A673 (cell line): ENCODE data around the gene WDR45B. TPM values are rescaled to one million over a fixed set of nuclear protein-coding genes. Genes with fewer than 3 reads are reported as not detected.

Experiments used
- BruUV-seq: library from RNA; stranded (reverse); fragments of 400-500 nt; replicated peaks from 2 replicates; lab custom pipeline; 2021; lab: Mats Ljungman, UMichigan
- CTCF ChIA-PET: fragments of 300-600 bp; sonication (Branson Sonifier 250); formaldehyde crosslinking; loops from one replicate; lab custom pipeline; 2022; ENCODE audit warnings: antibody characterized with exemption; lab: Charles Lee
- POLR2A ChIA-PET: fragments of 300-600 bp; sonication (Branson Sonifier 250); formaldehyde crosslinking; loops from one replicate; lab custom pipeline; 2022; ENCODE audit warnings: antibody characterized with exemption; ENCODE audit not compliant: low non-redundant PET; lab: Charles Lee
- DNase-seq: peaks from one replicate; pipeline ENCODE4 v3.0.0-alpha.2; 2015; ENCODE audit warnings: low spot score
- H3K27ac ChIP-seq: fragments of 200-600 bp; sonication (generic); 2 replicates; pipeline ENCODE4 v1.5.1; 2016; ENCODE audit warnings: mixed run types, low read depth, mild to moderate bottlenecking, mixed read lengths, antibody characterized with exemption, low read length; ENCODE audit not compliant: poor library complexity, severe bottlenecking
- H3K27me3 ChIP-seq: fragments of 200-600 bp; sonication (generic); replicated peaks from 2 replicates; pipeline ENCODE4 v1.6.1; 2017; ENCODE audit warnings: mixed run types, low read depth, mild to moderate bottlenecking, mixed read lengths, antibody characterized with exemption, low read length; ENCODE audit not compliant: insufficient read depth, poor library complexity
- H3K36me3 ChIP-seq: fragments of 200-600 bp; sonication (generic); 2 replicates; pipeline ENCODE4 v1.6.1; 2016; ENCODE audit warnings: mixed run types, mild to moderate bottlenecking, mixed read lengths, antibody characterized with exemption, low read length; ENCODE audit not compliant: insufficient read depth, poor library complexity, severe bottlenecking
- H3K4me1 ChIP-seq: fragments of 200-600 bp; sonication (generic); 2 replicates; pipeline ENCODE4 v1.6.1; 2017; ENCODE audit warnings: mixed run types, mild to moderate bottlenecking, mixed read lengths, antibody characterized with exemption, low read length; ENCODE audit not compliant: insufficient read depth, poor library complexity, severe bottlenecking
- H3K4me3 ChIP-seq: fragments of 200-600 bp; sonication (generic); 2 replicates; pipeline ENCODE4 v1.5.1; 2016; ENCODE audit warnings: low read depth, mixed run types, mild to moderate bottlenecking, mixed read lengths, low read length; ENCODE audit not compliant: poor library complexity, severe bottlenecking
- H3K9me3 ChIP-seq: fragments of 200-600 bp; sonication (generic); 2 replicates; pipeline ENCODE4 v1.6.1; 2016; ENCODE audit warnings: mixed run types, low read depth, mild to moderate bottlenecking, mixed read lengths, antibody characterized with exemption, low read length; ENCODE audit not compliant: poor library complexity, severe bottlenecking
- CTCF ChIP-seq: fragments of 300-800, 200-600 bp; sonication (generic); conservative IDR thresholded peaks from 2 replicates; pipeline ENCODE4 v1.5.1; 2017; ENCODE audit warnings: low read depth, mild to moderate bottlenecking, antibody characterized with exemption, low read length, moderate library complexity, mixed read lengths
- EZH2 ChIP-seq: fragments of 200-600 bp; sonication (generic); IDR thresholded peaks from 2 replicates; pipeline ENCODE4 v1.6.1; 2017; ENCODE audit warnings: borderline replicate concordance, low read depth, mild to moderate bottlenecking, mixed read lengths, antibody characterized with exemption, low read length; ENCODE audit not compliant: poor library complexity, severe bottlenecking
- intact Hi-C: fragments of 100-400 bp; cut with micrococcal nuclease; formaldehyde crosslinking; loops from one replicate; pipeline ENCODE4 v1.10.0; 2022; ENCODE audit not compliant: unreplicated experiment
- total RNA-seq: library from RNA; stranded (reverse); gene quantifications from 2 replicates; pipeline ENCODE4 v1.2.3, GENCODE V29; 2021

The WDR45B gene
- total RNA-seq, 1 experiment from 2014 or later: 73.0 TPM

GRCh38 chr17:82661717-82662683, 13.8 kb upstream of the WDR45B start:
- Histone ChIP-seq H3K4me3 (no peak overlapping the region), H3K4me1 (peaks cover 8% of the 10 kb centered on the region), H3K9me3 (no peaks in the 10 kb centered on the region), H3K27ac (no peak overlapping the region), H3K27me3 (no peaks in the 10 kb centered on the region), H3K36me3 (no peaks in the 10 kb centered on the region)
- BruUV-seq: no TSS peak
- intact Hi-C loops: no loop called here
- TF ChIP-seq CTCF (no peak), EZH2 (no peak)
- CTCF ChIA-PET: no interaction called here
- DNase-seq: no peak
- POLR2A ChIA-PET: no interaction called here

- H3K36me3 ChIP-seq: no peaks in the 10 kb centered on the region
- intact Hi-C loops: no loop called here
- no peak overlapping the region for H3K27ac ChIP-seq
- no peaks in the 10 kb centered on the region for H3K27me3 ChIP-seq
- H3K9me3 ChIP-seq: no peaks in the 10 kb centered on the region
- TF ChIP-seq EZH2: no peak
- no peak for TF ChIP-seq CTCF
- peaks cover 8% of the 10 kb centered on the region for H3K4me1 ChIP-seq
- ChIA-PET POLR2A (no interaction called here), CTCF (no interaction called here)
- no TSS peak for BruUV-seq
- DNase-seq: no peak
- H3K4me3 ChIP-seq: no peak overlapping the region
These were observed 11.6 kb upstream of the WDR45B start for GRCh38 chr17:82659886-82660285.

- intact Hi-C loops: no loop called here
- DNase-seq: no peak
- H3K9me3 ChIP-seq: no peaks in the 10 kb centered on the region
- peaks cover 2% of the 10 kb centered on the region for H3K4me1 ChIP-seq
- no peaks in the 10 kb centered on the region for H3K27me3 ChIP-seq
- ChIA-PET CTCF (no interaction called here), POLR2A (no interaction called here)
- no peaks in the 10 kb centered on the region for H3K36me3 ChIP-seq
- no peak for TF ChIP-seq CTCF
- no peak for TF ChIP-seq EZH2
- no peak overlapping the region for H3K4me3 ChIP-seq
- BruUV-seq: no TSS peak
- H3K27ac ChIP-seq: no peak overlapping the region
These were observed 10.7 kb upstream of the WDR45B start for GRCh38 chr17:82658796-82659452.
